NOMO-1 (cell line): ENCODE measurements around the gene KIAA1958.
"Not testable (repeated sequence)": the region's sequence is repeated elsewhere in the genome, so short reads cannot be mapped to it uniquely, and the experiment has no call there.

Experiments used
- DNase-seq, 2 experiments: peaks; one replicate each; lab custom pipeline; 2025; ENCODE audit not compliant: unreplicated experiment in 2 of 2; lab: John Stamatoyannopoulos, UW

The KIAA1958 gene

DNA sequence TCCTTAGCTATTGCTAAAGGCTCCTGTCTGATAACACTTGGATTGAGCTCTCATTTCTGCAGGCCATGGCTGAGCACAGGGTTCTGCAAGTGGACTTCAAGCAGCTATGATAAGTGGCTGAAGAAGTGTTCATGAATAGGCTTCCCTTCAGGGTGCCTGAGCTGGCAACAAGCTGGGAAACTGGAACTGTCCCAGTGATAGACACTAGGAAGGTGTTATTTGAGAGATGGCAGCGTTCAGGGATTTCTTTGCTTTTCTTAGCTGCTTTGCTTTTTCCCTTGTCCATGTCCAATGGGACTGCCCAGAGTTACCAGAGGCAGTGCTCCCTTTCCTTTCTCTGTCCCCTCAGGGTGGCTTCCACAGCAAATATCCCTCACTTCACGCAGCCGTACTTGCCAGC is 155.5 kb downstream of the KIAA1958 start:
- DNase-seq, result no peak

DNA sequence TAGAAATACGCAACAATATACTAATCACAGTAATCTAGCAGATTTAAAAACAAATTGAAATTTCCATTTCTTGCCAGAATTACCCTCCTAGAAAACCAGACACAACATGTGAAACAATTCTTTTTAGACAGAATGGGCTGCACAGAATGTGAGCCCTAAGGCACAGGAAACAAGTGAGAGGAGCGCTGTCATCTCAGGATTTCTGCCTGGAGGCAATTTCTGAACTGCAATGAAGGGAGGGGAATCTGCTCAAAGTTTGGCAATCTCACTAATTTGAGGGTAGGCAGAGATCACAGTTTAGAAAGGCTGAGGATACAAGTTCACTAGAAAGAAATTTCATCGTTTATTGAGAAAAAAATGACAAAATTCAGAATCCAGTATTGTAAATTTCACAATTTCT is 161.0 kb downstream of the KIAA1958 start:
- no peak for DNase-seq

GRCh38 chr9:112648624-112649023 is 162.0 kb downstream of the KIAA1958 start:
- DNase-seq, result no peak

DNA sequence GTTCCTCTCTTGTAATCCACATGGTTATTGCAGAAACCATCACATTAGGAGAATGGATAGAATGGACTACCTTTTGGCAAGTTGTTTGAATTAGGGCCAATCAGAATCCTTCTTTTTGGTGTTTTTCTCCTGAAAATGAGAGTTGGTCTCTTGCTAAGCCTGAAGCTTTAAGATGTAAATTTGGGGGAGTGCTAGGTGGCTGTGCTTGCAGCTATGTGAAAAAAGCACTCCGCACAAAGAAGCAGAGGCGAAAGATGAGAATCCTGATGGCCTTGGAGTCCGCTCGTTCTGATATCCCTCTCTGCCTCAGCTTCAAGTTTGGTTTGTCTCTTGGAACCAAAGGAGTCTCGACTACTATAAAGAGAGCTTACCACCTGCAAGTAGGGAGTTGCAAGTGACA is 167.7 kb downstream of the KIAA1958 start:
- DNase-seq, result no peak

DNA sequence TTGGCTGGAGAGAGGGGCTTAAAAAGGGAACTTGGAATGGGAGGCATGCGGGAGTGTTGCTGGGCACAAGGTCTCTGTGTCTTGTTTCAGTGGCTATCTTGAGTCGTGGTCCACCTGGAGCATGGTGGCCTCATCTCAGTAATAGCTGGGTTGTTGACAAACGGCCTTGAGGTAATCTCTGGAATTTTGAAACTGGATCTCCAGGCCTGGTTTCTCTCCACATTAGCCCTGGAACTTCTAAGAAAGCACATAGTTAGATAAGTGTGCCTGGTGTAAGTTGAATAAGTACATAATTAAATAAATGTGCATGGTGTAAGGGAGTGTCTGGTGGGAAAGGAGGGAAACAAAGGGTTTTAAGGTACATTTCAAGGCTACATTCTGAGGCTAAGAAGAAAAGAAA is 169.0 kb downstream of the KIAA1958 start:
- no peak for DNase-seq

DNA sequence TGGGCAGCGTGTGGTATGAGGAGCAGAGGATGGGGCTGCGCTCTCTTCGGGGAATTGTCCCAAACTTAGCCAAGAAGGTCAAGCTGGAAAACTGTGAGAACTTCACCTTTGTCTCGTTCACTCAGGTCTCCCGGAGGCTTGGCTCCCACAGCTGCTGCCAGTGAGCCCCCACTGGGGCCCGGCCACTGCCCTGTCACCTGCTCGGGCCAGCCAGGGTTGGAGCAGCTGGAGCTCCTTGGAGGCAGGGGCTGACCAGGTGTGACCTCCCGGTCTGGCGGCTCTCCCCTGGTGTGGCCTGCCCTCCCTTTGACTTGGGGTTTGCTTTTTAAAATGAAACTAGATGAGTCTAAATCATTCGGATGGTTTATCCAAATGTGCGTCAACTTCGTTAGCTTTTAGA is 173.3 kb downstream of the KIAA1958 start:
- no peak for DNase-seq

GRCh38 chr9:112663681-112664080 is 177.1 kb downstream of the KIAA1958 start:
- DNase-seq, result no peak

GRCh38 chr9:112664531-112664930 is 177.9 kb downstream of the KIAA1958 start:
- DNase-seq, result no peak

DNA sequence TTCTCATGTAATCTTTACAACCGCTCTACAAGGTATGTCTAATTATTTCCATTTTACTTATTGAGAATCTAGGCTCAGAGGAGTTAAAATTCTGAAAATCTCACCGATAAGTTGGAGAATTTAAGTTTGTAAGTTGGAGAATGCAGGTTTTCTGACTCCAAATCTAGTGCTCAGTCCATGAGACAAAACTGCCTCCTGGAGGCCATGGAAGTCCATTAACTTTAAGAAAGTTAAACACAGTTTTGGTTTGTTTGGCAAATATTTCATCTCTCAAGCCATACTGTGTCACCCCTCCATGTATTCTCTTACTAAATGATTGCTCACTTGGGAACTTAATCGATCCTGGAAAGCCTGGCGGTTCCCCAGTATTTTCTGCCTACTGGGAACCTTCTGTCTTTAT is 178.7 kb downstream of the KIAA1958 start:
- no peak for DNase-seq

- no peak for DNase-seq
Measured at GRCh38 chr9:112669326-112669725, 182.7 kb downstream of the KIAA1958 start.

- DNase-seq, result no peak
Measured at GRCh38 chr9:112670991-112671625, 184.5 kb downstream of the KIAA1958 start.

- DNase-seq, result not testable (repeated sequence)
Measured at GRCh38 chr9:112673221-112673620, 186.6 kb downstream of the KIAA1958 start.

DNA sequence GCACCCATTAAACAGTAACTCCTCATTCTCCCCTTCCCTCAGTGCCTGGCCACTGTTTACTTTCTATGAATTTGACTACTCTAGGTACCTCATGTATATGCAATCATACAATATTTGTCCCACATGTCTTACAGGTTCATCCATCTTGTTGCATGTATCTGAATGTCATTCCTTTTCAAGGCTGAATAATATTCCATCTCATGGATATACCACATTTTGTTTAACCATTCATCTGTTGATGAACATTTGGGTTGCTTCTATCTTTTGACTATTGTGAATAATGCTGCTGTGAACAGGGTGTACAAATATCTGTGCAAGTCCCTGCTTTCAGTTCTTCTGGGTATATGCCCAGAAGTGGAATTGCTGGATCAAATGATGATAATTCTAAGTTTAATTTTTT is 190.4 kb downstream of the KIAA1958 start:
- no peak for DNase-seq

DNA sequence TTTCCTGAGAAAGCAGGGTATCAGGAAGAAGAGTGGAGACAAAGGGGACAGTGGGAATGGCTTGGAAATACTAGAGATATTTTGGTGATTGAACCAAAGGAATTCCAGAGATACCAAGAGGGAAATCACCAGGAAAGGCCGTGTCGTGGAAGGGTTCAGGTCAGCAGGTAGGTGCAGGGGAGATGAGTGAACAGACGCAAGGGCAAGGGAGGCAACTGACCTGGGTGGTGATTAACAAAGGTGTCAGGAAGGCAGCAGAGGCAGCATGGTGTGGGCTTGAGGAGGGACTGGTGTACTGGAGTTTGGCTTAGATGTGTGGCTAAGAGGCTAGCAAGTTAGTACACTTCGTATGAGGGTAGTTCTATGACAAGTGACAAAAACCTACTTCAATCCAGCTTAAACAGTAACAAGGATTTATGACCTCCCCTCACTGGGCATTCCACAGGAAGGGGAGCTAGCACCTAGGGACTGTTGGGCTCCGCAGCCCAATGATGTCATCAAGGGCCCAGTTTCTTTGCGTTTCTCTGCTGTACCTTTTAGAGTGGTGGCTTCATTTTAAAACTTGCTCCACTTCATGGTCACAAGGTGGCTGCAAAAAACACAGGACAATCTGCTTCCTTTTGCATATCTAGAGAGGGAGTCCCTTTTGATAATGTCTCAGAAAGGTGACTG is 194.2 kb downstream of the KIAA1958 start:
- no peak for DNase-seq

DNA sequence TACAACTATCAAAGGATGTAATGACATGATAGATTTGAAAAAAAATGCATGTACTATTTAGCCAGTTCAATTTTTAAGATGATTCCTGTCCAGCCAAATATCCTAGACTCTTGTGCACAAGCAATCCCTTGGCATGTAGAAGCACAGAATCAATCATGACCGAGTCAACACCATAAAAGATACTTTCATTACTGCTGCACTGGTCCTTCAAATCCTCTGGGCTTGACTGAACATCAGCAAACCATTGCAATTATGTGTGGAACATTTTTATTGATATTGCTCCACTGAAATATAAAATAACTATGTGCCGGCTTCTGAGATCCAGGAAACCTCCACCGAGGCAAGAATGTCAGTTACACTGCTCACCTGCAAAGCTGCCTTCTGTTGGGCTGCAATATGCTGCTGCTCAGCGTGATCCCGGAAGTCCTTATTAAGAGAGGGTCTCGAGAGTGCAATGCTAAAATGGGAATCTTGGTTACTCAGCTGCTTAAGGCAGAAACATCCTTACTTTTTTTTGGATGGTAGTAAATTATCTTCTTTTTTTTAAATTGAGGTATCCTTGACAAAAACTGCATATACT is 202.6 kb downstream of the KIAA1958 start:
- no peak for DNase-seq

- DNase-seq, result no peak
Measured at GRCh38 chr9:112694706-112695555, 208.3 kb downstream of the KIAA1958 start.

DNA sequence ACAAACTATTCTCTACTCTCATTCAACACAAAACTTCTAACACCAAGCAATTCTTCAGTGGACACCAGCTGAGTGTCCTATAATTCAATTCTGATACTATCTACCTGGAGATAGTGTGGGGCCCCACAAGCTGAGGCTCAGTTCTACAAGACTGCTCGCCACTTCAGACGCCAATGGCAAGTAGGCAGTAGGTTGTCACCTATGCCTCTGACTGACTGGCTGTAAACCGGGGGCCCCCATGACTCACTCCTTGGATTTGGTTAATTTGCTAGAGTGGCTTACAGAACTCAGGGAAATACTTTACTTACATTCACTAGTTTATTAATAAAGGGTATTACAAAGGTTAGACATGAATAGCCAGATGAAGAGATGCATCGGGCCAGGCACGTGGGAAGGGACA is 209.8 kb downstream of the KIAA1958 start:
- no peak for DNase-seq

- DNase-seq, result no peak
Measured at GRCh38 chr9:112699230-112699629, 212.6 kb downstream of the KIAA1958 start.

DNA sequence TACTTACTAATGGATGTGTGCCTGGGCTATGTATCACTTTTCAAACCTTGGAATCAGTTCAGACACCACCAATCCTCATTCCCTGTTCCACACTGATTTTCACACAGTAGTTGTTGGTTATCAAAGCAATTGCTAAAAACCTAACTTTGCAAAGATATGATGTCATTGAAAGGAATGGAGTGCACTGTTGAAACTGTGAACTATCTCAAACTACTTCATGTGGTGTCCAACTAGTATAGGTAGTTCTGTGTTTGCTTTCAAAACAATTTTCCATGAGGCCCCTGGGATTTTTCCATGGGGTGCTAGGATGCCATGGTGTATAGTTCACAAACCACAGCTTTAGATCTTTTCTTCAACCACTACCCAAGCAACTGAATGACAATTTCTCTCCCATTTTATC is 213.5 kb downstream of the KIAA1958 start:
- DNase-seq, result no peak

DNA sequence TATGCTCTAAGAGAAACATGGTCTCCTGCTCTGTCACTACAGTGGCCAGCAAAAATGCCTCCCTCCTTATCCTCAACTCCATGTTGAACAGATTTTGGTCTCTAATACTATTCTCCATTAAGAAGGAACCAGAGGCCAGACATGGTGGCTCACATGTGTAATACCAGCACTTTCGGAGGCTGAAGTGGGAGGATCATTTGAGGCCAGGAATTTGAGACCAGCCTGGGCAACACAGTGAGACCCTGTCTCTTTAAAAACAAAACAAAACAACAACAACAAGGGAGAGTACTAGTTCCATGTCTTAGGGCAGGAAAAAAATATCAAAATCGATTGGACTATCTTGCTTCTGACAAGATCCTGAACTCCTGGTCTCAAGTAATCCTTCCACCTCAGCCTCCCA is 216.7 kb downstream of the KIAA1958 start:
- no peak for DNase-seq

DNA sequence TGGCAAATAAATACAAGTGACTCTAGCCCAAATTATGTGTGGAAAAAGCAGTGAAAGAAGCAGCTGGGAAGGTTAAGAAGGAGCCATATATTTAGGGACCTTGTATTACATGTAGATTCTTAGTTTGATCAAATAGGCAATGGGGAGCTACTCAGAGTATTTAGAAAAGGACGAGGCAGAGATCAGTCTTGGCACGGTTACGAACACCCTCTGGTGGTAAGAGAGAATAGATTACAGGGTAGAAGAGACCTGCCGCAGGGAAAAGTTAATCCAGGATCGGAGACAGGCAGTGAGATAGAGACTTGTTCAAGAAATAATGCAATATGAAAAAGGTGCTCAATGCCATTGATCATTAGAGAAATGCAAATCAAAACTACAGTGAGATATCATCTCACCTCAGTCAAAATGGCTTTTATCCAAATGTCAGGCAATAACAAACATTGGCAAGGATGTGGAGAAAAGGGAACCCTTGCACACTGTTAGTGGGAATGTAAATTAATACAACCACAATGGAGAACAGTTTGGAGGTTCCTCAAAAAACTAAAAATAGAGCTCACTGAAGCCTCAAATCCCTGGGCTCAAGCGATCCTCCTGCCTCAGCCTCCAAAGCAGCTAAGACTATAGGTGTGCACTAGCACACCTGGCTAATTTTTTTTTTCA is 219.3 kb downstream of the KIAA1958 start:
- DNase-seq, result no peak
